ENCODE results near the gene CDNF. TPM values are rescaled to one million over a fixed set of nuclear protein-coding genes. Genes with fewer than 3 reads are reported as not detected.
A peak's percentile ranks its signal among the peaks of the same experiment; 100 is the strongest.

Gene CDNF
- total RNA-seq, 6 experiments from 2014 or later = 0.52 to 1.5 (median 0.97) TPM

- DNase-seq = peak; percentile 45
- peaks cover 55% of the 10 kb centered on the region for H3K4me1 Mint-ChIP-seq (ENCODE audit: low read depth)
- no peak overlapping the region for H3K4me3 Mint-ChIP-seq
- H3K27ac Mint-ChIP-seq = peak overlapping the region; percentile 84
- H3K9me3 Mint-ChIP-seq = peaks cover 8% of the 10 kb centered on the region
- no peaks in the 10 kb centered on the region; the same call in 1 of the 2 replicates for H3K27me3 Mint-ChIP-seq (ENCODE audit: insufficient read depth)
- peaks cover 13% of the 10 kb centered on the region for H3K36me3 Mint-ChIP-seq (ENCODE audit: low read depth)
- TF ChIP-seq, protein P1, sequence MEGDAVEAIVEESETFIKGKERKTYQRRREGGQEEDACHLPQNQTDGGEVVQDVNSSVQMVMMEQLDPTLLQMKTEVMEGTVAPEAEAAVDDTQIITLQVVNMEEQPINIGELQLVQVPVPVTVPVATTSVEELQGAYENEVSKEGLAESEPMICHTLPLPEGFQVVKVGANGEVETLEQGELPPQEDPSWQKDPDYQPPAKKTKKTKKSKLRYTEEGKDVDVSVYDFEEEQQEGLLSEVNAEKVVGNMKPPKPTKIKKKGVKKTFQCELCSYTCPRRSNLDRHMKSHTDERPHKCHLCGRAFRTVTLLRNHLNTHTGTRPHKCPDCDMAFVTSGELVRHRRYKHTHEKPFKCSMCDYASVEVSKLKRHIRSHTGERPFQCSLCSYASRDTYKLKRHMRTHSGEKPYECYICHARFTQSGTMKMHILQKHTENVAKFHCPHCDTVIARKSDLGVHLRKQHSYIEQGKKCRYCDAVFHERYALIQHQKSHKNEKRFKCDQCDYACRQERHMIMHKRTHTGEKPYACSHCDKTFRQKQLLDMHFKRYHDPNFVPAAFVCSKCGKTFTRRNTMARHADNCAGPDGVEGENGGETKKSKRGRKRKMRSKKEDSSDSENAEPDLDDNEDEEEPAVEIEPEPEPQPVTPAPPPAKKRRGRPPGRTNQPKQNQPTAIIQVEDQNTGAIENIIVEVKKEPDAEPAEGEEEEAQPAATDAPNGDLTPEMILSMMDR (IDR thresholded peaks at IDR 0.05) = no peak
Measured at GRCh38 chr10:14782691-14783363, 55.0 kb downstream of the CDNF start.

GRCh38 chr10:14781763-14782162 is 56.1 kb downstream of the CDNF start:
- no peak for DNase-seq
- Mint-ChIP-seq H3K4me3 (no peak overlapping the region), H3K27me3 (ENCODE audit: insufficient read depth) (no peaks in the 10 kb centered on the region), H3K4me1 (ENCODE audit: low read depth) (peaks cover 44% of the 10 kb centered on the region), H3K9me3 (peaks cover 8% of the 10 kb centered on the region), H3K27ac (peak overlapping the region; percentile 38; the same call in 1 of the 2 replicates), H3K36me3 (ENCODE audit: low read depth) (peaks cover 13% of the 10 kb centered on the region)
- TF ChIP-seq, protein P1 (IDR thresholded peaks at IDR 0.05) = no peak

- H3K27me3 Mint-ChIP-seq (ENCODE audit: insufficient read depth) = peaks cover 3% of the 10 kb centered on the region; the same call in 1 of the 2 replicates
Measured at GRCh38 chr10:14779001-14779651, 58.7 kb downstream of the CDNF start.

GRCh38 chr10:14776546-14776945 is 61.3 kb downstream of the CDNF start:
- Mint-ChIP-seq H3K4me3 (no peak overlapping the region), H3K27me3 (ENCODE audit: insufficient read depth) (peaks cover 15% of the 10 kb centered on the region), H3K9me3 (no peaks in the 10 kb centered on the region), H3K4me1 (ENCODE audit: low read depth) (peaks cover 30% of the 10 kb centered on the region), H3K36me3 (ENCODE audit: low read depth) (peaks cover 1% of the 10 kb centered on the region; the same call in 1 of the 2 replicates), H3K27ac (no peak overlapping the region)
- TF ChIP-seq, protein P1 (IDR thresholded peaks at IDR 0.05) = no peak
- DNase-seq = no peak

More at GRCh38 chr10:14779001-14779651, 58.7 kb downstream of the CDNF start:
- peaks cover 43% of the 10 kb centered on the region for H3K4me1 Mint-ChIP-seq (ENCODE audit: low read depth)
- no peak overlapping the region; the same call in 1 of the 2 replicates for H3K4me3 Mint-ChIP-seq
- peaks cover 5% of the 10 kb centered on the region; the same call in 1 of the 2 replicates for H3K36me3 Mint-ChIP-seq (ENCODE audit: low read depth)
- DNase-seq = peak; percentile 64
- H3K27ac Mint-ChIP-seq = peak overlapping the region; percentile 51
- H3K9me3 Mint-ChIP-seq = peaks cover under 1% of the 10 kb centered on the region
- TF ChIP-seq, protein P1 (IDR thresholded peaks at IDR 0.05) = no peak

DNA sequence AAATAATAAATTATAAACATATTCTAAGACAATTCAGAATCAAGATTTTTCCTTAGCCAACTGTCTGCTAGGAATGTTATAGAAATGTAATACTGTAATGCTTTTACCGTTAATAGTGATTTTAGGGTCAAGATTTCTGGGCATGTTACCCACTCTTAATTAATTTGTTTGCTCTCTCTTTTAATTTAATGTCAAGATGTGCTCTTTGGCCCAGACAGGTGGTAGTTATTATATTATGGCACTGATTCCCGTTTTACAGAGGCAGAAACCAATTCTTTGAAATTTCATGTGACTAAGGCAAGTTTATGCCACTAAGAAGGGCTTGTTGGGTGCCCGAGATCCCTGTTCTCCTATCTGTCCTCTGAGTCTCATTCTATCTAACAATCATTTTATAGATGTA is 62.2 kb downstream of the CDNF start:
- DNase-seq = no peak
- Mint-ChIP-seq H3K4me3 (no peak overlapping the region), H3K9me3 (no peaks in the 10 kb centered on the region), H3K27ac (no peak overlapping the region), H3K4me1 (ENCODE audit: low read depth) (peaks cover 26% of the 10 kb centered on the region), H3K36me3 (ENCODE audit: low read depth) (no peaks in the 10 kb centered on the region), H3K27me3 (ENCODE audit: insufficient read depth) (peaks cover 15% of the 10 kb centered on the region)
- TF ChIP-seq, protein P1 (IDR thresholded peaks at IDR 0.05) = no peak

All from HFFc6 (cell line).